GM23338 (cell line): ENCODE data around the gene ROPN1L.

Experiments
- CREB1 ChIP-seq: fragments of 250-450 bp; sonication (Bioruptor Pico); IDR thresholded peaks from 2 replicates; pipeline ENCODE4 v1.5.0; 2020; ENCODE audit warnings: low read depth, mild to moderate bottlenecking, moderate library complexity
- CTCF ChIP-seq, 2 experiments: fragments of 200-600 bp in 1 of 2; sonication (generic) in 1 of 2; conservative IDR thresholded peaks; 2 replicates each; pipeline versions ENCODE4 v1.5.1 to v1.6.1; 2016 to 2017; ENCODE audit warnings: antibody characterized with exemption in 2 of 2, low read depth in 2 of 2, mild to moderate bottlenecking in 2 of 2, moderate library complexity in 1 of 2
- EZH2 ChIP-seq: fragments of 200-600 bp; sonication (generic); IDR thresholded peaks from one replicate; pipeline ENCODE4 v1.8.0; 2017; ENCODE audit warnings: antibody characterized with exemption, mild to moderate bottlenecking, low read depth; ENCODE audit not compliant: unreplicated experiment
- EZH2phosphoT487 ChIP-seq: fragments of 200-600 bp; sonication (generic); IDR thresholded peaks from one replicate; pipeline ENCODE4 v1.8.1; 2018; ENCODE audit warnings: antibody characterized with exemption; ENCODE audit not compliant: unreplicated experiment
- JUNB ChIP-seq: IDR thresholded peaks from one replicate; pipeline ENCODE4 v1.6.1; 2016; ENCODE audit warnings: antibody characterized with exemption; ENCODE audit not compliant: unreplicated experiment
- NANOG ChIP-seq: IDR thresholded peaks from 2 replicates; pipeline ENCODE4 v1.6.1; 2016; ENCODE audit warnings: antibody characterized with exemption, borderline replicate concordance
- POLR2AphosphoS5 ChIP-seq: IDR thresholded peaks from 2 replicates; pipeline ENCODE4 v1.6.1; 2016; ENCODE audit warnings: antibody characterized with exemption, low read depth
- REST ChIP-seq: IDR thresholded peaks from one replicate; pipeline ENCODE4 v1.6.1; 2018; ENCODE audit warnings: antibody characterized with exemption; ENCODE audit not compliant: unreplicated experiment
- ZNF331 ChIP-seq: fragments of 250-450 bp; sonication (Bioruptor Pico); IDR thresholded peaks from 2 replicates; pipeline ENCODE4 v1.5.0; 2020; ENCODE audit warnings: low read depth, mild to moderate bottlenecking, moderate library complexity
- ZNF462 ChIP-seq: fragments of 250-450 bp; sonication (Bioruptor Pico); IDR thresholded peaks from 2 replicates; pipeline ENCODE4 v1.5.0; 2020; ENCODE audit warnings: mild to moderate bottlenecking, moderate library complexity

- no peak for TF ChIP-seq EZH2phosphoT487
- no peak for TF ChIP-seq CTCF (conservative IDR thresholded peaks at IDR 0.05; ENCODE audit: low read depth in 2 of 2)
- no peak for TF ChIP-seq REST
- TF ChIP-seq JUNB, result no peak
- TF ChIP-seq POLR2AphosphoS5, result no peak
- no peak for TF ChIP-seq EZH2
- no peak for TF ChIP-seq ZNF331 (CRISPR knock-in tag)
- TF ChIP-seq NANOG, result no peak
- TF ChIP-seq CREB1, result no peak
- TF ChIP-seq ZNF462 (CRISPR knock-in tag), result no peak
Observed at GRCh38 chr5:10474521-10475075, 32.9 kb downstream of the ROPN1L start.
